Liver (tissue), 9 donors: ENCODE measurements around the gene RAB34. TPM values are rescaled to one million over a fixed set of nuclear protein-coding genes. Genes with fewer than 3 reads are reported as not detected.
A peak's percentile ranks its signal among the peaks of the same experiment; 100 is the strongest.

Source experiments
- DNase-seq: peaks from one replicate; pipeline ENCODE4 v3.0.0-alpha.2; 2017; ENCODE audit warnings: low spot score
- H3K27ac ChIP-seq, 2 donors: one replicate each; pipeline ENCODE4 v1.7.0; 2013; ENCODE audit warnings: inconsistent platforms in 2 of 2, low read length in 2 of 2, control low read depth in 1 of 2, low read depth in 1 of 2, mild to moderate bottlenecking in 1 of 2
- H3K27me3 ChIP-seq, 4 donors: one replicate each; pipeline versions ENCODE4 v1.6.1 to v1.7.0; 2013; ENCODE audit warnings: low read length in 3 of 4, inconsistent platforms in 1 of 4, mild to moderate bottlenecking in 1 of 4, moderate library complexity in 1 of 4; ENCODE audit not compliant: control insufficient read depth in 4 of 4, insufficient read depth in 4 of 4
- H3K36me3 ChIP-seq, 4 donors: one replicate each; pipeline versions ENCODE4 v1.6.1 to v1.7.0; 2013; ENCODE audit warnings: low read length in 3 of 4, mild to moderate bottlenecking in 3 of 4, low read depth in 1 of 4, moderate library complexity in 1 of 4; ENCODE audit not compliant: control insufficient read depth in 4 of 4, insufficient read depth in 3 of 4
- H3K4me1 ChIP-seq, 4 donors: one replicate each; pipeline versions ENCODE4 v1.6.1 to v1.7.0; 2013; ENCODE audit warnings: low read length in 3 of 4, mild to moderate bottlenecking in 3 of 4, moderate library complexity in 1 of 4; ENCODE audit not compliant: control insufficient read depth in 4 of 4, insufficient read depth in 4 of 4
- H3K4me3 ChIP-seq, 3 donors: one replicate each; pipeline versions ENCODE4 v1.6.1 to v1.7.0; 2013; ENCODE audit warnings: low read length in 3 of 3, control low read depth in 1 of 3, low read depth in 1 of 3, mild to moderate bottlenecking in 1 of 3
- H3K9ac ChIP-seq, 2 donors: one replicate each; pipeline ENCODE4 v1.7.0; 2013; ENCODE audit warnings: low read length in 2 of 2, mild to moderate bottlenecking in 2 of 2, moderate library complexity in 2 of 2, control low read depth in 1 of 2, low read depth in 1 of 2
- H3K9me3 ChIP-seq, 4 donors: one replicate each; pipeline versions ENCODE4 v1.6.1 to v1.7.0; 2013; ENCODE audit warnings: low read length in 3 of 4; ENCODE audit not compliant: control insufficient read depth in 4 of 4
- ATF3 ChIP-seq: IDR thresholded peaks from 2 replicates; pipeline ENCODE4 v1.6.1; 2016; ENCODE audit warnings: antibody characterized with exemption
- CTCF ChIP-seq: fragments of 150-350 bp; IDR thresholded peaks from 2 replicates; pipeline ENCODE4 v1.5.1; 2017; ENCODE audit warnings: improper control_type of control experiment, low read depth, low read length; ENCODE audit not compliant: missing input control
- EGR1 ChIP-seq, 2 donors: IDR thresholded peaks; 2 replicates each; pipeline ENCODE4 v1.6.1; 2016 to 2018; ENCODE audit warnings: antibody characterized with exemption in 2 of 2, low read depth in 2 of 2
- FOXA1 ChIP-seq: IDR thresholded peaks from 2 replicates; pipeline ENCODE4 v1.6.1; 2016; ENCODE audit warnings: antibody characterized with exemption
- JUND ChIP-seq, 2 donors: IDR thresholded peaks; 2 replicates each; pipeline ENCODE4 v1.6.1; 2016; ENCODE audit warnings: antibody characterized with exemption in 2 of 2
- RAD21 ChIP-seq, 2 donors: IDR thresholded peaks; 2 replicates each; pipeline ENCODE4 v1.6.1; 2016; ENCODE audit warnings: antibody characterized with exemption in 2 of 2, mild to moderate bottlenecking in 2 of 2
- REST ChIP-seq: IDR thresholded peaks from 2 replicates; pipeline ENCODE4 v1.6.1; 2016; ENCODE audit warnings: antibody characterized with exemption, mild to moderate bottlenecking
- RXRA ChIP-seq, 2 donors: IDR thresholded peaks; 2 replicates each; pipeline ENCODE4 v1.6.1; 2017 to 2018; ENCODE audit warnings: antibody characterized with exemption in 2 of 2, mild to moderate bottlenecking in 1 of 2
- TAF1 ChIP-seq: conservative IDR thresholded peaks from 2 replicates; pipeline ENCODE4 v1.6.1; 2016; ENCODE audit warnings: antibody characterized with exemption, mild to moderate bottlenecking
- WGBS: extraction: QIAGEN DNeasy Blood & Tissue Kit; methylation state at CpG from one replicate; pipeline ENCODE4 v1.1.7; 2013; 5-methylcytosine and 5-hydroxymethylcytosine counted together
- polyA plus RNA-seq, 2 donors: library from polyadenylated mRNA; stranded (reverse) in 1 of 2; unstranded in 1 of 2; fragments of 200-250 nt in 1 of 2; fragments of >200 nt in 1 of 2; fragmentation: Nextera tagmentation in 1 of 2; extraction: Ambion mirVana in 1 of 2; gene quantifications; one replicate each; pipeline versions ENCODE4 v1.2.1 to v1.2.3, GENCODE V29; 2013 to 2015
- total RNA-seq, 2 donors: library from RNA; depleted of rRNA; stranded (reverse); fragments of >200 nt; gene quantifications; one replicate each; pipeline ENCODE4 v1.2.3, GENCODE V29; 2014
- donor health status: healthy.
- donor health status: healthy.
- donor health status: healthy.
- donor health status: healthy.
- donor health status: healthy.

The RAB34 gene
- total and polyA plus RNA-seq, 4 donors, result 4.5 to 14.3 (median 7.6) TPM

- peak within 1 kb of the TSS; percentile 60 to 66 (median 60) for H3K4me3 ChIP-seq
- no peaks in the 10 kb centered on the region for H3K9me3 ChIP-seq
- peak within 1 kb of the TSS; percentile 30 to 66 for H3K9ac ChIP-seq
- H3K27ac ChIP-seq, result peak within 1 kb of the TSS; percentile 69 to 73
- no peak for DNase-seq
- H3K27me3 ChIP-seq, result no peaks in the 10 kb centered on the region
- H3K36me3 ChIP-seq, result no peaks in the 10 kb centered on the region
- peaks cover 1 to 11% (median 6%) of the 10 kb centered on the region in 4 donors for H3K4me1 ChIP-seq
- no peak for TF ChIP-seq RAD21 (IDR thresholded peaks at IDR 0.05)
- no peak for TF ChIP-seq FOXA1
- TF ChIP-seq TAF1, result no peak
- 8% methylated on average over 20 of the region's 20 CpGs for WGBS
These were observed 6.0 kb downstream of the RAB34 start, which contains the start of gene PROCA1 for GRCh38 chr17:28711723-28712031. Gene PROCA1 (minus strand): TSS chr17:28711888. CDS start chr17:28711660, 228 bp downstream.

- Histone ChIP-seq H3K9ac (peak overlapping the region; percentile 30 to 66), H3K27me3 (no peaks in the 10 kb centered on the region), H3K9me3 (no peaks in the 10 kb centered on the region), H3K27ac (peak overlapping the region; percentile 69 to 73), H3K36me3 (no peaks in the 10 kb centered on the region), H3K4me3 (peak overlapping the region; percentile 60 to 66 (median 60)), H3K4me1 (peaks cover 1 to 11% (median 6%) of the 10 kb centered on the region in 4 donors)
- peak; percentile 93 for DNase-seq
- TF ChIP-seq REST (peak; percentile 6), CTCF (no peak)
- WGBS, result 2% methylated on average over 74 of the region's 74 CpGs
These were observed 6.6 kb downstream of the RAB34 start for GRCh38 chr17:28710861-28711722.

GRCh38 chr17:28707339-28707720 is 10.3 kb downstream of the RAB34 start:
- Histone ChIP-seq H3K36me3 (peaks cover 2 to 22% (median 9%) of the 10 kb centered on the region in 4 donors), H3K4me3 (no peak overlapping the region), H3K9me3 (no peaks in the 10 kb centered on the region), H3K4me1 (peaks cover 1 to 11% (median 6%) of the 10 kb centered on the region in 4 donors), H3K9ac (no peak overlapping the region), H3K27ac (no peak overlapping the region), H3K27me3 (no peaks in the 10 kb centered on the region)
- TF ChIP-seq RXRA (IDR thresholded peaks at IDR 0.05) (no peak), JUND (IDR thresholded peaks at IDR 0.05) (no peak), EGR1 (IDR thresholded peaks at IDR 0.05; ENCODE audit: low read depth in 2 of 2) (no peak), ATF3 (no peak)
- no peak for DNase-seq
- WGBS, result 92% methylated on average over 2 of the region's 2 CpGs
